Measurements from ENCODE around the gene NTN4.
"Not testable (repeated sequence)": the region's sequence is repeated elsewhere in the genome, so short reads cannot be mapped to it uniquely, and the experiment has no call there.

NTN4 gene

DNA sequence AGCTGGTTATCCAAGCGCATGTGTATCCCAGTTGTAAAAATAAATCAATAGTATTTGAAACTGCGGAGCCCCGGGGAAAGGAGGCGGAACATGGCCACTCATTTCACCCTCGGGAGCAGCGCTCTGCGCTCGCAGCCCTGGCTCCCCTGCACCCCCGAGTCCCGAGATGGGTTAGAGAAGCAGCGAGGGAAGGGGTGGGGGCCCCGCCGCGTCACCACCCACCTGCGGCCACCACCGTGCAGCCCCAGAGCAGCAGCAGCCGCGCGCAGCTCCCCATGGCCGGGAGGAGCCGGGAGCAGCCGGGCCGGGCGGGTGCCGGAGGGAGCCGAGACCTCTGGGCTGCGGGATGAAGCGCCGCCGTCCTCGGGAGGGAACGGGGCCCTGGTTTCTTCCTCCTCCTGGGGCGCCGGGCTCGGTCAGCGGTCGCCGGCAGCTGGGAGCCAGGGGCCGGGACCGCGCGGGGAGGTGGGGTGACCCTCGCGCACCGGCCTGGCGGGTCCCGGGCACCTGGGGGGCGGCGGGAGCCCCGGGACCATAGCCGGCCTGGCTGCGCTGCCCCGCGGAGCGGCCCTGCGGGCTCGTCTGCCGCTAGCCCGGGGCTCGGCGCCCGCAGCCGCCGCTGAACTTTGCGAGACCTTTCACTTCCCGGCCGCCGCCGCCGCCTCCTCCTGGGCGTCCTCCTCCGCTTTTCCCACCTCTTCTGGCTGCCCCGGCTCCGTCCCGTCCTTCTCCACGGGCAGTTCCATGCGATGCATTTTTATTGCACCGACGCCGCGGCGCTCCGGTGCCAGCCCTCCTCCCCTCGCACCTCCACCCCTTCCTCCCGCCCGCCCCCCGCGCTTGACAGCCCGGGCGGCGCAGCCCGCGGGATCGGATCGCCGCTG, at the start of gene NTN4:
TSS of gene NTN4 (minus strand) at position 732 of the 884 bp plus-strand sequence. CDS start at position 277, 455 bp downstream.
- peak; percentile 22 for DNase-seq

DNA sequence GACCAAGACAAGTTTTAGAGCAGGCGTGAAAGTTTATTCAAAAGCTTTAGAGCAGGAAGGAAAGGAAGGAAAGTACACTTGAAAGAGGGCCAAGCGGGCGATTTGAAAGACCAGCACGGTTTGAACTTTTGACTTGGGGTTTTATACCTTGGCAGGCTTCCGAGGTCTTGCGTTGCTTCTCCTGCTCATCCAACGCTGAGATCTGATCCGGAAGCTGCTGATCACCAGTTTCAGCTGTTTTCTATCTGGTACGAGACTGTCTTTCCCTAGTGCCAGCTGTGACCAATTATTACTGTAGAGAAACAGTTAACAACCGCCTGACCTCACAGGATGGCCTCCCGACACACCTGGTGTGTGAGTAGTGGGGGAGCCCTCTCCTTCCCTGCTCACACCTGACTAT, 47.6 kb upstream of the NTN4 start:
- peak; percentile 40 for DNase-seq

- no peak for DNase-seq
Measured at GRCh38 chr12:95837240-95838038, 46.9 kb upstream of the NTN4 start.

DNA sequence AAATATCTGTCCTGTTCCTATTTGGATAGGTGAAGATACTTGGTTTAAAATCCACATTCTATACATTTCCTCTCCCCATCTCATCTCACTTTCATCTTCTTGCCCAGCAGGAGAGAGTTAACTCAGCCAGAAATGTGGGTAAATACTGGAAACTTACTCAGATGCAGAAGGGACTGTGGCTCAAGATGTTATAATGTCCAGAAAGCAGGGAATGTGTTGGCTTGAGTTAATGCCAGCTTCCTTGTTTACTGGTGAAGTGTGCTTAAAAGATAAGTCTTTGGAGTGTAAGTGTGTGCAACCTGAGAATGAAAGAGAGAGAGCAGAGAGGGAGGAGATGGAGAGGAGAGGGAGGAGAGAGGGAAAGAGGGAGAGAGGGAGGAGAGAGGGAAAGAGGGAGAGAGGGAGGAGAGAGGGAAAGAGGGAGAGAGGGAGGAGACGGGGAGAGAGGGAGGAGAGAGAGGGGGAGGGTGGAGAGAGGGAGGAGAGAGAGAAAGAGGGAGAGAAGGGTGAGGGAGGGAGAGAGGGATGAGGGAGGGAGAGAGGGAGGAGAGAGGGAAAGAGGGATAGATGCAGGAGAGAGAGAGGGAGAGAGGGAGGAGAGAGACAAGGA, 46.2 kb upstream of the NTN4 start:
- DNase-seq: no peak

- peak; percentile 21 for DNase-seq
Measured at GRCh38 chr12:95836185-95836609, 45.6 kb upstream of the NTN4 start.

DNA sequence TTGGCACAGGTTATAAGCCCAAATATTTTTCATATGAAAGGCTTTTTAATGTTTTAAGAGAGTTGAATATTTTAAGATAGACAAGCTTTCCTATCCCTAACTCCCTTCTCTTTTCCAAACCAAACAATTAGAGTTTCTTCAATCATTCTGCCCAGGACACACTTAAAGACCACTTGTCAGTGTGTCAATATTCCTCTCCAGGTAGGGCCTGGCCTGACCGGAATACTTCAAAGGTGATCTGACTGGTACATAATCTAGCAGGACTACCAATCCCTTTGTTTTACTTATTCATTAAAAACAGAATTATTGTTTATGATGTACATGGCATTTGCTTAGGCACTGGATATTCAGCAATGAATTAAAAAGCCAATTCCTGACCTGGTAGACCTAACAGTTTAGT, 44.0 kb upstream of the NTN4 start:
- DNase-seq: no peak

DNA sequence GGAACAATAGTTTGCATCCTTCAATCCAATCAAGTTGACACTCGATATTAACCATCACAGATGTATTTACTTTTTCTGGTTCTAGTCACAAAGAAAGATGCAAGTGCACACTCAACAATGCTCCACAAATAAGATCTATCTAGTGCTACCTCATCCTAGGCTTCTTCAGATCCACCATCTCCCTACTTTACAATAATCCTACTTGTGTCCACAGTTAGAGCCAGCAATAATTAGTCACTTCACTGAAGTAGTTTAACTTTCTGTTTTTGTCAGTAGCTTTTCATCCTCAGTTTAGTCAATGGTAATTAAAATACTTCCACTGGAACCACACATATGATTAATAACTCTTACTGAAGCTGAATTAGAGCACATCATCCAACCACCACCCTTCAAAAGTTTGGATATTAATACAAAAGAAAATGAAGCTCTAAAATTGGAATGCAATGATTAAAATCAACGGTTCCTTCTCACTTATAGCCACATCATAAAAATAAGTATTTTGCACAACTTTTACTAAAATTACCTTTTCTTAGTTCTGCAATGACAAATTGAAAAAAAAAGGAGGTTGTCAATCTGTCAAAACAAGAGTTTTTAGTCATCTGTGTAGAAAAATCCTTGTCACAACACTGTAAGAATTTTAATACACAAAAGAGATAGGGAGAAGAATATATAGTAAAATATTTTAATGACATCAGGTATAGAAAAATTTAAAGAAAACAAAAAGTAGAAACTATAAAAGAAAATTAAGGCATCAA, 39.9 kb upstream of the NTN4 start:
- no peak for DNase-seq

DNA sequence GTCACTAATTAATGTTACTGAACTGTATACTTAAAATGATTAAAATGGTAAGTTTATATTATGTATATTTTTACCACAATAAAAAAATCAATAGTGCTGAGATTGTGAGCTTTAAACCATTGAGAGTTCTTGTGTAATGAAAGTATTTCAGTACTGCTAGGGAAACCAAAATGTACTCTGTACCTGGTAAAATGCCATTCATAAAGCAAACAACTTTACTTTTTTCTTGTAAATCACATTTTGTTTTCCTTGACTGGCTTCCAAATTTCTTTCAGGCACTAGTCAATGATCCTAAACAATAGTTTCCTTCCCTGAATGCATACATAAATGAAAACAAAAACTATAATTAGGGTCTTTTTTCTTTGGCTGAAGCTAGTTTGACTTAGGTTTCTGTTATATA, 38.8 kb upstream of the NTN4 start:
- DNase-seq: no peak

DNA sequence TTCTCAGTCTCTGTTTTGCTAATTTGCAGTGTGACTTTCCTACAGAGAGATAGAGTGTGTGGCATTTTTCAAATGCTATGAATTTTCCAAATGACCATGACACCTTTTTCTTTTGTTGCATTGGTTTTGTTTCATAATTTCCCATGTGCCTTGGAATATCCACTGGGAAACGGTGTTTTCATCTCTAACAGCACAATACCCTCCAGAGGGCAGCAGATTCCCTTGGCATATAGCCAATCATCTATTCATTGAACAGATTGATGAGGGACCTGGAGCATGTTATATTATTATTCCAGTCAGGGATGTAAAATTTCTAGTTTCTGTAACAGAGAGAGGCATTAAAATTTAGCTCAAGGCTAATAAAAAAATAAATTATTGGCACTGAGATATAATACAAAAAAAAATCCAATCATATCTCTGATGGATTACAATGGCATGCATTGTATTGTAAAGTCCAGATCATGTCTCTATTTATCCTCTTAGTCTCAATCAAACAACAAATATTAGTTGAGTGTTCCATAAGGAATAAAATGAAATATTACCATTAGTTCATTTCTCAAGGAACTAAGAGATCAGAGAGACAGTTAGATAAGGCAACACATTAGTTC, 29.6 kb upstream of the NTN4 start:
- DNase-seq: peak; percentile 64

GRCh38 chr12:95815632-95816212, 25.2 kb upstream of the NTN4 start:
- peak; percentile 32 for DNase-seq

- not testable (repeated sequence) for DNase-seq
Measured at GRCh38 chr12:95812155-95812554, 21.6 kb upstream of the NTN4 start.

- DNase-seq: no peak
Measured at GRCh38 chr12:95810411-95810810, 19.8 kb upstream of the NTN4 start.

DNA sequence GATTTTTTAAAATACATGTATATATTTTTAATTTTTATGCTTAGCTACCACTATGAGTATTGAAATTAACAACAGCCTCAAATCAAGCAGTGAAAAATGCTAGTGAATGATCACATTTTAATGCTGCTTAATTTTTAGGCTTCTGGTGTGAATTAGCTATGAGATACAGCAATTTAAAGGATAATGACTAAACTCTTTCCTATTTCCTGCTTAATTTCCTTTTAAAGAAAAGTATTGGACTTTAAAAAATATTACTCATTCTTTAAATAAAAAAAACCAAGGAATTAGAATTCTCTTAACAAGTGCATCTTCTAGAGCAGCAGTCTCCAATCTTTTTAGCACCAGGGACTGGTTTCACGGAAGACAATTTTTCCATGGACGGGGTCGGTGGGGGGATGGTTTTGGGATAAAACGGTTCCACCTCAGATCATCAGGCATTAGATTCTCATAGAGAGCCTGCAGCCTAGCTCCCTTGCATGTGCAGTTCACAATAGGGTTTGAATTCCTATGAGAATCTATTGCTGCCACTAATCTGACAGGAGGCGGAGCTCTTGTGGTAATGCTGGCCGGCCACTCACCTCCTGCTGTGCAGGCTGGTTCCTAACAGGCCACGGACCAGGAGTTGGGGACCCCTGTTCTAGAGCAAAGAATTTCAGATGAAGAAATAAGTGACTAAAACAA, 18.6 kb upstream of the NTN4 start:
- no peak for DNase-seq

DNA sequence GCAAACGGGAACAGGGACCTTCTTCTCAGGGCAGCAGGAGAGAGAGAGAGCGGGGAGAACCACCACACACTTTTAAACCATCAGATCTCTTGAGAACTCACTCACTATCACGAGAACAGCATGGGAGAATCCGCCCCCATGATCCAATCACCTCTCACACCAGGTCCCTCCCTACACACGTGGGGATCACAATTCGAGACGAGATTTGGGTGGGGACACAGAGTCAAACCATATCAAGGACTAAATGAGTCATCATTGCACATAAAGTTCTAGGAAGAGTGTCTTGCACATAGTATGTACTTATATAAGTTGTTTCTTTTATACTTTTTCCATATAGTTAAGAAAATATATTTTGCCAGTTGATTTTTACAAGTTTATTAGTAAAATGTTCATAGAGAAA, 17.6 kb upstream of the NTN4 start:
- no peak for DNase-seq

DNA sequence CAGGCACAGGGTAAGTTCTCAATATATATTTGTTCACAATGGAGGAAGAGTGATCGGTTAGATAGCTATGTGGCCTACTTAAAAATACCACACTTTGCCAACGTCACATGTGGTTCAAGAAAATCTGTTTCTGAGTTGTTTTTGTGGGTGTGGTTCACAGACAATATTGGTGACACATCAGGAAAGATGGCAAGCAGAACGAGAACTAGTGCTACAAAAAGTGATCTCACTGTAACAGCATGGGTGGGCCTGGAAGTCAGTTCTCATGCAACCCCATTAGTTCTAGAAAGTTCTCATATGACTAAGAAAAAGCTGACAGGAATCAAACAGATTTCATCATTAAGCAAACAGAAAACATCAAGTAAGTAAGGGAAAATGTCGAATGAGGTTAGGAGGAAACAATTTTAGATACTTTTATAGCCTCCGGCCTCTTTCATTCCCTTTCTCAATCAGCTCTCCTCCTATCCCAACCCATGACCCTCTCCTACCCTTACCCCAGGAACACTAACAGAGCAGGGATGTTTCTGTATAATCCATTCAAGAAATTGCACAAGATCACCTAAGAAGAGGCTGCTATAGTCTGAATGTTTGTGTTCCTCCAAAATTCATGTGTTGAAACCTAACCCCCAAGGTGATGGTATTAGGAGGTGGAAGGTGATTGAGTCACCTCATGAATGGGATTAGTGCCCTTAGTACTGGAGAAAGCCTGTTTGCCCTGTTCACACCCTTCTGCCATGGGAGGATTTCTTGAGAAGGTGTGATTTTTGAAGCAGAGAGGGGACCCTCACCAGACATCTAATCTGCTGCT, 15.5 kb upstream of the NTN4 start:
- DNase-seq: no peak

DNA sequence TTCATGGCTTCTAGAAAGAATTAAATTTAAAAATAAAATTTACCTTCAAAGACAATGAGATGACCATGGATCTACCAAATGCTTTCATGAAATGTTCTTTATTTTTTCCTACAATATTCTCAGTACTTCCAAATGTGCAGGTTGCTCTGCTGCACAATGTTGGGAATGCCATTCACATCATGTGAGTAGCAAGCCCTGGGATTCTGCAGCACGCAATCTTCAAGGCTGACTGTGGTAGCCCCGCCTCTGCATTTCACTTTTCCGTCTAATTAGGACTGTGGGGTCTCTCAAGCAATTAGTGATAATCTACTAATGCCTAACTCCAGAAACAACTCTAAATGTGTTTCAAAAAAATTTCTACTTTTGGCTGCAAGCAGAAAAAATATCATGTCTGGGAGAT, 13.7 kb upstream of the NTN4 start:
- DNase-seq: no peak

DNA sequence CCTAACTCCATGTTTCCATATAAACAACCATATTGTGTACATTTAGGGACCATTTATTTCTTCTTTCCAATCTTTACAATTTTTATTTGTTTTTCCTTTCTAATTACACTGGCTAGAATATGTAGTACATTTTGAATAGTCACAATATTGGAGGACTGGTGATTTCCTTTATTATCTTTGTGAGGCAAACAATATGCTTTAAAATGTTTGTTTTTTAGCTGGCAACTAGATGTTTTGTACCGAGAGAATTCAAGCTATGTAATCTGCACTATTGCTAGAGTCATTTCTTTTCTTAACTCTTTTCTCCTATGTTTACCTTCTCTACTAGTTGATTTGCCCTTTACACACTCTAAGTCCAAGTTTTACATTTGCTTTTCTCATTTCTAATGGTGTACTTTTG, 13.3 kb upstream of the NTN4 start:
- DNase-seq: no peak

DNA sequence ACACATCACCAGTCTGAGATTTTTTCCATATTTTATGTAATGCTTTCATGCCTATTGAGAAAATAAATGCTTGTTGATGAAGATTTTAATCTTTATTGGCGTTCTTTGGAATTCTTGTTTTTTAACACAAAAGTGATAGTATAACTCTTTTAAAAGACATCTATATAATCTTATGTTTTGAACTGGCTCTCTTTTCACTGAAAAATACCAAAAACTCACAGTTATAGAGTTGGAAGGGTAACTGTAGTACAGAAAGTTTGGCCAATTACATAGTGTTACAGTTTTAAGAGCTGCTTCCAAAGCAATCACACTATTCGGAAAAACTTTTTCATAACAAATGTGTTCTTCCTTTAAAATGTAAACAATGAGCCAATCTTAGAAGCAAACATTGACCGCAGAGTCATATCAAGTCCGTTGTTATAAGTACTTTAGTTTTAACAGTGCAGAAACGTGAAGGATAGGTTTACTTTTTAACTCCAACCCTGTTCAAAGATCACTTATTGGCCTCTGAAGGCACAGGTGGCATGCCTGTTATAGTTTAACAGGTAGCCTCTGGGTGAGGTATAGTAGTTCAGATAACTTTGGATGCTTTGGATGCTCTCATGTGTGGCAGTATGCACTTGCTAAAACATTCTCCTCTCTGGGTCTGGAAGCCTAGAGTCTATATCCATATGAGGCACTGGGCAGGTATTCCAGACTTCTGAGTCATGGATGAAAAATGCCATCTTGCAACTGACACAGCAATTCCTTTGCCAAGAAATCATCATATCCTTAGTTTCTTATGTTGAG, 12.1 kb upstream of the NTN4 start:
- DNase-seq: no peak

- DNase-seq: no peak
Measured at GRCh38 chr12:95796982-95797289, 6.4 kb upstream of the NTN4 start.

Data from NCI-H748 treated with DMSO at 0.1 percent for 48 hours (cell line).